Osteoblast (primary cell): Measurements from ENCODE around the gene CCDC85A. TPM values are rescaled to one million over a fixed set of nuclear protein-coding genes. Genes with fewer than 3 reads are reported as not detected.

Experiments
- DNase-seq: peaks from one replicate; pipeline ENCODE4 v3.0.0; 2011; ENCODE audit warnings: low spot score, mixed read lengths; ENCODE audit not compliant: insufficient read length; ENCODE audit errors: missing footprints
- H2AFZ ChIP-seq: 2 replicates; pipeline ENCODE4 v1.6.0; 2011; ENCODE audit warnings: mild to moderate bottlenecking, low read length
- H3K27ac ChIP-seq: 2 replicates; pipeline ENCODE4 v1.5.1; 2011; ENCODE audit warnings: mild to moderate bottlenecking, low read depth, low read length, moderate library complexity
- H3K27me3 ChIP-seq: 2 replicates; pipeline ENCODE4 v1.6.0; 2012; ENCODE audit warnings: mild to moderate bottlenecking, control low read depth, inconsistent platforms, low read length, moderate library complexity; ENCODE audit not compliant: insufficient read depth
- H3K36me3 ChIP-seq: 2 replicates; pipeline ENCODE4 v1.5.1; 2011; ENCODE audit warnings: mild to moderate bottlenecking, low read length, control low read depth, moderate library complexity; ENCODE audit not compliant: insufficient read depth
- H3K4me1 ChIP-seq: 2 replicates; pipeline ENCODE4 v1.5.1; 2011; ENCODE audit warnings: mild to moderate bottlenecking, low read length, control low read depth, moderate library complexity; ENCODE audit not compliant: insufficient read depth
- H3K4me2 ChIP-seq: 2 replicates; pipeline ENCODE4 v1.6.0; 2011; ENCODE audit warnings: mild to moderate bottlenecking, low read length; ENCODE audit not compliant: insufficient read depth
- H3K4me3 ChIP-seq: fragments of 200-600 bp; sonication (generic); 3 replicates; pipeline ENCODE4 v1.5.1; 2012; ENCODE audit warnings: mild to moderate bottlenecking, low read length, inconsistent platforms; ENCODE audit not compliant: insufficient read depth
- H3K79me2 ChIP-seq: 2 replicates; pipeline ENCODE4 v1.6.0; 2012; ENCODE audit warnings: mild to moderate bottlenecking, low read length, control low read depth, inconsistent platforms; ENCODE audit not compliant: insufficient read depth
- H3K9me3 ChIP-seq: 2 replicates; pipeline ENCODE4 v1.5.1; 2011; ENCODE audit warnings: low read depth, low read length, control low read depth
- H4K20me1 ChIP-seq: 2 replicates; pipeline ENCODE4 v1.6.0; 2012; ENCODE audit warnings: mild to moderate bottlenecking, low read length, control low read depth; ENCODE audit not compliant: insufficient read depth
- CTCF ChIP-seq: IDR thresholded peaks from 2 replicates; pipeline ENCODE4 v1.5.1; 2011; ENCODE audit warnings: mild to moderate bottlenecking, low read depth, low read length, moderate library complexity; ENCODE audit errors: extremely low read depth
- small RNA-seq: library from RNA; depleted of rRNA; stranded (forward); fragments of <200 nt; gene quantifications from one replicate; pipeline ENCODE3, GENCODE V24; 2012
- total RNA-seq: library from RNA; depleted of rRNA; stranded (reverse); fragments of >200 nt; gene quantifications from 2 replicates; pipeline ENCODE4 v1.2.3, GENCODE V29; 2012

CCDC85A gene
- total RNA-seq, 1 donor = 0.72 TPM

DNA sequence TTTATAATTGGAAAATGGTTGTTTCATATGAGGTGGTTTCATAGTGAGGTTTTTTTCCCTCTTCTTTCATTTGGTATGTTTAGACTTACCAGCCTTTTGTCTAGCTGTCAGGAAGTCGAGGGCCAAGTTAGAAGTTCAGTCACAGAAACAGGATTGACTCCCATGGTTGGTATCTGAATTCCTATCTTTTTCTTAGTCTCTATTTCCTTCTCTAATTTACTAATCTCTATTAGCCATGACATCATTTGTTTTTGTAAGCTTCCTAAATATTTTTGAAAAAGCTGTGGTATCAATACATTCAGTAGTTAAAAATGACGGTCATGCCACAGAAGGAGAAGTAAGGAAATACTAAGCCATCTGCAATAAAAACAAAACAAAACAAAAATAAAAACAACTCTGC lies 206.9 kb downstream of the CCDC85A start:
- no peak for DNase-seq
- Histone ChIP-seq H3K79me2 (no peaks in the 10 kb centered on the region), H3K36me3 (no peaks in the 10 kb centered on the region), H2AFZ (no peak overlapping the region), H3K4me2 (no peak overlapping the region), H3K4me3 (no peak overlapping the region), H3K4me1 (no peaks in the 10 kb centered on the region), H3K27me3 (no peaks in the 10 kb centered on the region), H3K27ac (no peak overlapping the region), H3K9me3 (no peaks in the 10 kb centered on the region), H4K20me1 (no peaks in the 10 kb centered on the region)
- no peak for TF ChIP-seq CTCF

DNA sequence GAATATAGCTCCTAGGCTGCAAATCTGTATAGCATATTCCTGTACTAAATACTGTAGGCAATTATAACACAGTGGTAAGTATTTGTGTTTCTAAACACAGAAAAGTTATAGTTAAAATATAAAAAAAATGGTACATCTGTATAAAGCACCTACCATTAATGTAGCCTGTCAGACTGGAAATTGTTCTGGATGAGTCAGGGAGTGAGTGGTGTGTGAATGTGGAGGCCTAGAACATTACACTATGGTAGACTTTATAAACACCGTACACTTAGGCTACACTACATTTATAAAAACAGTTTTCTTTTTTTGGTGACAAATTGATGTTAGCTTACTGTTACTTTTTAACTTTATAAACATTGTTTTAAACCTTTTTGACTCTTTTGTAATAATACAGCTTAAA lies 226.3 kb downstream of the CCDC85A start:
- H3K27me3 ChIP-seq = no peaks in the 10 kb centered on the region
- TF ChIP-seq CTCF = no peak
- H3K4me1 ChIP-seq = no peaks in the 10 kb centered on the region
- no peak overlapping the region for H3K4me3 ChIP-seq
- H2AFZ ChIP-seq = no peak overlapping the region
- H3K27ac ChIP-seq = no peak overlapping the region
- no peak overlapping the region for H3K4me2 ChIP-seq
- H3K36me3 ChIP-seq = no peaks in the 10 kb centered on the region
- H4K20me1 ChIP-seq = no peaks in the 10 kb centered on the region
- H3K9me3 ChIP-seq = no peaks in the 10 kb centered on the region
- H3K79me2 ChIP-seq = no peaks in the 10 kb centered on the region
- DNase-seq = no peak

DNA sequence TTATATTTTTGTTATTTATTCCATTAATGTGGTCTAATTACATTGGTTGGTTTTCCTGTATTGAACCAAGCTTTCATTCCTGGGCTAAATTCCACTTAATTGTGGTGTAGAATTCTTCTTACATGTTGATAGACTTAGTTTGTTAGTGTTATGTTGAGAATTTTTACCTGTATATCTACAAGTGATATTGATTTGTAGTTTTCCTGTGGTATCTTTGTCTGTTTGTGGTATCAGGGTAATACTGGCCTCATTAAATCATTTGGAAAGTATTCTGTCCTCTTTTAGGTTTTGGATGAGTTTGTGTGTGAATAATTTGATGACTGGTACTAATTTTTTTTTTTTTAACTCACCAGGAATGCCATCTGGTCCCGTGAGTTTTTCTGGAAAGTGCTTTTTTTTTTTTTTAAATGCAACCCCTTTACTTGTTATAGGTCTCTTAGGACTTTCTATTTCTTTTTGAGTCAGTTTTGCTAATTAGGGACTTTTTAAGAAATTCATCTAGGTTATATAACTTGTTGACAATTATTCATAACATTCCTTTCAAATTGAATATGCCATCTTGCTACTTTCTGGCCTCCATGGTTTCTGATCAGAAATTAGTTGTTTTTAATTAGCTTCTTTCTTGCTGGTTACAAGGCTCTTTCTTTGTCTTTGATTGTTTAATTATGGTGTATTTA lies 232.8 kb downstream of the CCDC85A start:
- Histone ChIP-seq H3K4me2 (no peak overlapping the region), H2AFZ (no peak overlapping the region), H3K9me3 (no peaks in the 10 kb centered on the region), H3K27ac (no peak overlapping the region), H3K4me1 (no peaks in the 10 kb centered on the region), H3K79me2 (no peaks in the 10 kb centered on the region), H3K27me3 (no peaks in the 10 kb centered on the region), H4K20me1 (no peaks in the 10 kb centered on the region), H3K4me3 (no peak overlapping the region), H3K36me3 (no peaks in the 10 kb centered on the region)
- no peak for TF ChIP-seq CTCF
- no peak for DNase-seq

Small RNA genes within 50 kb of the gene (small RNA-seq; reads per million reads assigned to genes)
- not detected for gene RNA5SP93
